GM19035 (cell line): ENCODE measurements around the gene OR2J3.
"Not testable (repeated sequence)": the region's sequence is repeated elsewhere in the genome, so short reads cannot be mapped to it uniquely, and the experiment has no call there.

Experiments
- ATAC-seq: cut with Tn5 transposase; IDR thresholded peaks from one replicate; pipeline ENCODE4 v1.9.1; 2021; ENCODE audit not compliant: unreplicated experiment

The OR2J3 gene

GRCh38 chr6:29159922-29160321 is 52.1 kb downstream of the OR2J3 start:
- not testable (repeated sequence) for ATAC-seq
